Endothelial cell (in vitro differentiated cells): ENCODE measurements around the gene NR2C2AP. TPM values are rescaled to one million over a fixed set of nuclear protein-coding genes. Genes with fewer than 3 reads are reported as not detected.
A peak's percentile ranks its signal among the peaks of the same experiment; 100 is the strongest.
"Not testable (repeated sequence)": the region's sequence is repeated elsewhere in the genome, so short reads cannot be mapped to it uniquely, and the experiment has no call there.

Experiments
- DNase-seq: peaks from one replicate; pipeline ENCODE4 v3.0.0; 2021; ENCODE audit warnings: low spot score
- H3K27ac Mint-ChIP-seq: one replicate; pipeline ENCODE4 v1.8.0; 2021; ENCODE audit warnings: mixed read lengths, inconsistent platforms; ENCODE audit not compliant: unreplicated experiment
- H3K27me3 Mint-ChIP-seq: one replicate; pipeline ENCODE4 v1.8.0; 2021; ENCODE audit warnings: mild to moderate bottlenecking, moderate library complexity, mixed read lengths, inconsistent platforms; ENCODE audit not compliant: unreplicated experiment
- H3K36me3 Mint-ChIP-seq: one replicate; pipeline ENCODE4 v1.8.0; 2021; ENCODE audit warnings: mild to moderate bottlenecking, low read depth, mixed read lengths, inconsistent platforms; ENCODE audit not compliant: unreplicated experiment
- H3K4me1 Mint-ChIP-seq: one replicate; pipeline ENCODE4 v1.8.0; 2021; ENCODE audit warnings: mild to moderate bottlenecking, mixed read lengths, inconsistent platforms; ENCODE audit not compliant: unreplicated experiment
- H3K4me3 Mint-ChIP-seq: one replicate; pipeline ENCODE4 v1.8.0; 2021; ENCODE audit warnings: mild to moderate bottlenecking, mixed read lengths, inconsistent platforms; ENCODE audit not compliant: unreplicated experiment
- H3K9me3 Mint-ChIP-seq: one replicate; pipeline ENCODE4 v1.8.0; 2021; ENCODE audit warnings: mixed read lengths, inconsistent platforms; ENCODE audit not compliant: unreplicated experiment
- CTCF ChIP-seq: fragments of 200-600 bp; sonication (generic); IDR thresholded peaks from one replicate; pipeline ENCODE4 v1.5.0; 2021; ENCODE audit warnings: antibody characterized with exemption; ENCODE audit not compliant: unreplicated experiment
- total RNA-seq: library from RNA; stranded (reverse); fragmentation: NEBNext Ultra II Directional; extraction: Animal tissue kit (Norgen Biotek cat#: 25700); gene quantifications from one replicate; pipeline ENCODE4 v1.2.1, GENCODE V29; 2021; ENCODE audit not compliant: unreplicated experiment

Gene NR2C2AP
- total RNA-seq, 1 donor from 2014 or later: 4.3 TPM

- H3K9me3 Mint-ChIP-seq: no peaks in the 10 kb centered on the region
- H3K27me3 Mint-ChIP-seq: peaks cover 2% of the 10 kb centered on the region
- peaks cover 14% of the 10 kb centered on the region for H3K36me3 Mint-ChIP-seq
- no peak for DNase-seq
- no peaks in the 10 kb centered on the region for H3K4me1 Mint-ChIP-seq
- no peak overlapping the region for H3K4me3 Mint-ChIP-seq
- TF ChIP-seq CTCF: no peak
- H3K27ac Mint-ChIP-seq: no peak overlapping the region
Measured at GRCh38 chr19:19179548-19180441, 23.4 kb downstream of the NR2C2AP start.

GRCh38 chr19:19176950-19177349 is 26.3 kb downstream of the NR2C2AP start:
- H3K4me1 Mint-ChIP-seq: no peaks in the 10 kb centered on the region
- H3K27me3 Mint-ChIP-seq: peaks cover 2% of the 10 kb centered on the region
- peaks cover 9% of the 10 kb centered on the region for H3K36me3 Mint-ChIP-seq
- H3K27ac Mint-ChIP-seq: no peak overlapping the region
- no peak overlapping the region for H3K4me3 Mint-ChIP-seq
- H3K9me3 Mint-ChIP-seq: no peaks in the 10 kb centered on the region
- DNase-seq: no peak
- no peak for TF ChIP-seq CTCF

GRCh38 chr19:19173243-19173642 is 30.0 kb downstream of the NR2C2AP start:
- H3K36me3 Mint-ChIP-seq, H3K27ac Mint-ChIP-seq, H3K4me1 Mint-ChIP-seq, DNase-seq, H3K9me3 Mint-ChIP-seq, H3K4me3 Mint-ChIP-seq: not testable (repeated sequence)
- H3K27me3 Mint-ChIP-seq: peaks cover 11% of the 10 kb centered on the region

GRCh38 chr19:19171821-19172532 is 31.2 kb downstream of the NR2C2AP start:
- no peaks in the 10 kb centered on the region for H3K9me3 Mint-ChIP-seq
- H3K4me3 Mint-ChIP-seq: no peak overlapping the region
- H3K4me1 Mint-ChIP-seq: peaks cover 6% of the 10 kb centered on the region
- TF ChIP-seq CTCF: no peak
- peaks cover 11% of the 10 kb centered on the region for H3K27me3 Mint-ChIP-seq
- H3K27ac Mint-ChIP-seq: no peak overlapping the region
- DNase-seq: no peak
- H3K36me3 Mint-ChIP-seq: peaks cover under 1% of the 10 kb centered on the region

- Mint-ChIP-seq H3K27me3 (peaks cover 10% of the 10 kb centered on the region), H3K9me3 (no peaks in the 10 kb centered on the region), H3K4me3 (no peak overlapping the region), H3K4me1 (peaks cover 6% of the 10 kb centered on the region), H3K36me3 (no peaks in the 10 kb centered on the region), H3K27ac (peak overlapping the region; percentile 7)
- TF ChIP-seq CTCF: no peak
- DNase-seq: no peak
Measured at GRCh38 chr19:19170873-19171672, 32.1 kb downstream of the NR2C2AP start.
